ENCODE data around the gene CCDC174. TPM values are rescaled to one million over a fixed set of nuclear protein-coding genes. Genes with fewer than 3 reads are reported as not detected.

The CCDC174 gene
- polyA plus RNA-seq, 1 donor = 36.8 TPM

DNA sequence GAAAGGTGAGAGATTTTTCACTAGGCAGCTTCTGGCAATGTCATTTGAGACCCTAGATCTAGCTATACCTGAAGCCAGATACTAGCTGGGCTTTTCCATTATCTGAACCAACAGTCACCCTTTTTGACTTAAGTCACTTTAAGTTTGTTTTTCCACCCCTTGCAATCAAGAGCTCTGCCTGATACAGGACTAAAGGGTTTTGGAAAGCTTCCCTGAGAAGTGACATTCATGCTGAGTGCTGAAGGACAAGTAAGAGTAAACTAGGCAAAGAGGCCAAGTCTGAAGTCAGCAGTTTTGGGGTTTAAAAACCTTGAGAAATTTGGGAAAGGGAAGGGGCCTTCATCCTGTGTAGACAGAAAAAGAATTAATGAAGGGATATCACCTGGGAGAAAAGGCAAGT lies 27.1 kb upstream of the CCDC174 start:
- no peak for DNase-seq

DNA sequence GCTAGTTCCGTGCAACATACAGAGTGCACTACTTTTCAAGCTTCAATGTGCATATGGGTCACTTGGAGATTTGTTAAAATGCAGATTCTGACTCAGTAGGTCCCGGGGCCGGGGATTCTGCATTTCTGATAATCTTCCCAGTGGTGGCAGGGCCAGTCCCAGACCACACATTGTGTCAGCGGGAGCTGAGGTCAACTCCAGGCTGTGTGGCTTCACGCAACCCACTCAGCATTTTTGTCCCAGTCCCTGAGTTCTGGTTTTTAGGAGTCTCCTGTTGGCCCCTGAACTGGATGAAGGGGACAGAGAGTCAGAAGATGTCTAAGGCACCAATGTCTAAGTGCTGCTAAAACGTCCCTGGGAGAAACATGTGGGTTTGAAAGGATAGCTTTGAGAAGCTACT lies 26.1 kb upstream of the CCDC174 start:
- no peak for DNase-seq

DNA sequence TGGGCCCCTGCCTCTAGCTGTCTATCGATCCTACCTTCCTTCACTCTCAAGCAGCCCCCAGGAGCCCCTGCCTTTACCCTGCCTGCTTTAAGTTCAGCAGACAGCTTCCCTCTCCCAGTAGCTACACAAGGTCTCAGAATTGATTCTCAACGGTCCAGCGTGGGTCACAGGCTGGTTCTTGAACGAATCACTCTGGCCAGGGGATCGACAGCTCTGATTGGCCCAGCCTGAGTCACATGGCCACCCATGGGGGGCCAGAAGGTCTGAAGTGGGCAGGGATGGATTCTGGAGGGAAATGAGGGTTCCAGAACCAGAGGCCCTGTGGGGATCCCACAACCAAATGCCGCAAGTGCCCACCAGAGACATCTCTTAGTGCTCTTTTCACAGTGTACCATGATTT lies 23.7 kb upstream of the CCDC174 start:
- DNase-seq = no peak

DNA sequence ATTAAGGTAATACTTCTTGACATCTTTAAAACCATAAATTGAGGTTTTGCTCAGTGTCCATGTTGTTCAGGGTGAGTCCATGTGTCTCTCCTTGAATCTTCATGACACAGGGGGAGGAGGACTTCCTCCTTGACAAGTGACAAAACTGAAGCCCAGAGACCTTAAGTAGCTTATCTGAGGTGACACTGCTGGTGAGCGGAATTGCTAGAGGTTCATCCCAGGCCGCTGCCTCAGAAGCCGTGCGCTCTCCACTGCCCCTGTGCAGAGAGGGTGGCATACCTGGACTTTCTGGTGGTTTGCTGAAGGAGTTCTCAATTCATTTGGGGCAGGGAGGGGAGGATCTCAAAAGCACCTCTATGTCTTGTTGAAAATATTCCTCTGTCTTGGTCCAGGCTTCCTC lies 23.2 kb upstream of the CCDC174 start:
- no peak for DNase-seq

DNA sequence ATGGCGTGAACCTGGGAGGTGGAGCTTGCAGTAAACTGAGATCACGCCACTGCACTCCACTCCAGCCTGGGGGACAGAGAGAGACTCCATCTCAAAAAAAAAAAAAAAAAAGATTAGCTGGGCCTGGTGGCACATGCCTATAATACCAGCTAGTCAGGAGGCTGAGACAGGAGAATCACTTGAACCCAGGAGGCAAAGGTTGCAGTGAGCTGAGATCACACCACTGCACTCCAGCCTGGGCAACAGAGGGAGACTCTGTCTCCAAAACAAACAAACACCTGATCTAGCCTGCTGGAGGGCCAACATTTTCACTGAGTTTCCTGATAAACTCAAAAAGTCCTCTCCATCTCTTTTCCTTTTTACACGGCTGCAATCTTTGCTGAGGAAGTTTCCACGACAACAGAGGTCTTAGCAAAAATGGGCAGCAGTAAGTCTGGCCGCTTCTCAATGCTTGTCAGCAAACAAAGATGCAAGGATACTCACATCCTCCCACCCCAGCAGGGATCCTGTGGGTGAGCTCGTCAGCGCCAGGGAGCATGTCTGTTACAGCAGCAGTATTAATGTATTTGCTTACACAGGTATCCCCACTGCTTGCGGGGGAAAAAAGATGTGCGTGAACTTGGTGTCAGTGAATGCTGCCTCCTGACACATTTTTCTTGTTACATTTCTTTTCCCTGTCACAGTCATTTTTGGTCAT lies 21.0 kb upstream of the CCDC174 start:
- DNase-seq = no peak

DNA sequence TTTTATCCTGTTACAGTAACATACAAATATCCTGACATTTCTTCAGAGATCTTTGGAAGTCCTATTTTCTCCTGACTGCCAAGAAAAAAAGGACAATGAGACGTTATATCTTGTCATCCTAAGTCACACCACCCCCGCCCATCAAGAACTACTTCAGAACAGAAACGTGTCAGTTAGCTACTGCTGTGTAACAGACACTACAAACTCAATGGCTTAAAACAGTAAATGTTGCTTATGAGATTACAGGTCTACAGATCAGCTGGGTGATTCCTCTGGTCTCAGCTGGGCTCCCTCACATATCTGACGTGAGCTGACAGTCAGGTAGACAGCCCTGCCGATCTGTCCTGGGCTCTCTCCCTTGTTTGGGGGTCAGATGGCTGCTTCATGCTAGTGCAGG lies 20.5 kb upstream of the CCDC174 start:
- DNase-seq = no peak

DNA sequence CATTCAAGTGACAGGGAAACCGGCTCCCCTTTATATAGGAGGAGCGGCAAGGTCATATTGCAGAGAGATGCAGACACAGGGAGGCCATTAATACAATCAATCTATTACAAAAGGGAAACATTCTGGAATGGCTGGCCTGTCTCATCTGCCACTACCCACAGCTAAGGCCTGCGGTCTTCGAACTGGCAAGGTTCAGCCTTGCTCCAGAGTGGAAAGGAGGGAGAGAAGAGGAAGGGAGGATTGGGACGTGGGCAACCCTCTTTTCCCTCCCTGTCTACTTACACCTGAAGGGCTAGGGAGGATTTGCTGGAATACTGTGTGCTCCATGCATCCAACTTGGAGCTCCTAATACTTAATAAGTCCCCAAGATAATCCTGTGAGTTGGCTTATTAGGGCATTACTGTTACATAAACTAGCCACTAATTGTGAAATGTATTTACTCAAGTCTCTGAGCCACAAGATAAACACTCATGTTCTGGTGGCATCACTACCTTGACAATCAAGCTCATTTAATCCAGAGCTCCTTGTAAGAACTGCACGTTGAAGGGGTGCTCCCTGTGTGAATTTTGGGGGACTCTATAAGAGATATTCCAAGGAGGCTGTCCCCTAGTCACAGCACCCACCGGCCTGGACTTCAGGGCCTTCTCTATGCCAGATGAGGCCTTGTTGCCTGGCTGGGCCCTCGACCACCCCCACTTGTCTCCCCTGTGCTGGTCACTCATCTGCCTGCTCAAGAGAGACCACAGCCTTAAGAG lies 19.7 kb upstream of the CCDC174 start:
- DNase-seq = no peak

DNA sequence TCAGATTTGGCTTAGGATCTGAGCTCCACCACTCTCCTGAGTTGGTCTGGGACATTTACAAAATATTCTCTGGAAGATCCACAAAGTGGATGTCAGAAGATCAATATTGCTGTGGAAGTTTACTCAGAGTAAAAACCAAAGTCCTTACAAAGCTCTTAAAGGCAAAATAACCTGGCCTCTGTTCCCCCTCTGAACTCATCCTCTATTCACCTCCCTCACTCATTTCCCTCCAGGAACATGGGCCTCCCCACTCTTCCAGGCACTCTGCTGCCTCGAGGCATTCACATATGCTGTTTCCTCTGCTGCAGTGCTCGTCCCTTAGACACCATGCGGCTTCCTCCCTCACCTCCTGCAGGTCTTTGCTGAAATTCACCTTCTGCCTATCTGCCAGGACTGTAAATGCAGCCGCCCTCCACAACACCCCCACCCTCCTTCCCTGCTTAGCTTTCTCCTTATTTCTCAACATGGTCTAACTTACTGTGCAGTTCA lies 19.1 kb upstream of the CCDC174 start:
- no peak for DNase-seq

DNA sequence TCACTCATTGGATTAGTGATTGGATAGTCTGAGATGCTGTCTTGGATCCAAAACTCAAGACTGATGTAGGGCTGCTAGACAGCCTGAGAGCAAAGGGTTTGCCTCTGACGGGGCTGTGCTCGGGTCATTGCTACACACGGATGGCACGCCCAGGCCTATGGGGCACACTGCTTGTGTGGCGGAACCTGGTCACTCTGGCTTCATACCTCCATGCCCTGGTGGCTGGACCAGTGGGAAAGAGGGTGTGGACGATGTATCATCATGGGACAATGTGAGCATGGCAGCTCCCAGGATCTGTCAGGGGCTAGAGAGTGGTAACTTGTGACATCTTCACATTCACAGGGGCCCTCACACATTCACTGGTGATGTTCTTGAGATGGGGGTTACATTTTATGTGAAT lies 18.1 kb upstream of the CCDC174 start:
- DNase-seq = no peak

DNA sequence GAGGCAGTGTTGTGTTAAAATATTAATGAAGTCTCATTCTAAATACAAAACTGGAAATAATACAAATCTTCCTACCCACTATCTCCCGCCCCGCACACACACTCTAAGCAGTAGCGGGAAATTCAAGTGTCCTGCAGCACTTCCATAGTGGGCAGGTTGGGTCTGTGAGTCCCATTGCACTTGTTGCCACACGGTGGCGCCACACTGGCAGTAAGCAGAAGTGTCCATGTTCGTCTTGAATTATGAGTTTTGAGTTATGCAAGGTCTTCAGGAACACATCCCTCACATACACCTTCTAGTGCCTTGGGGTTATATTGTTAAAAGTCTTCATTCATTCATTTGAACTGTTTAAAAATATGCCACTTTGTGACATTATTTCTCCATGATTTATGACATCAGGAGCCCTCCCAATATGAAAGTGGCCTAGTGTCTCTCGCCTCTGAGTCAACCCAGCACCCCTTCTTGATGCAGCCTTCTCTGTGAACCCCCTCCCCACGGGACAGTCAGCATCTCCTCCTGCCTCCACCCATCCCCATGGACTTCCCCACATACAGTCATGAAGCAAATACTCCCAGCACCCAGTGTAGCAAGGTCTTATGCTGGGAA lies 17.6 kb upstream of the CCDC174 start:
- DNase-seq = no peak

DNA sequence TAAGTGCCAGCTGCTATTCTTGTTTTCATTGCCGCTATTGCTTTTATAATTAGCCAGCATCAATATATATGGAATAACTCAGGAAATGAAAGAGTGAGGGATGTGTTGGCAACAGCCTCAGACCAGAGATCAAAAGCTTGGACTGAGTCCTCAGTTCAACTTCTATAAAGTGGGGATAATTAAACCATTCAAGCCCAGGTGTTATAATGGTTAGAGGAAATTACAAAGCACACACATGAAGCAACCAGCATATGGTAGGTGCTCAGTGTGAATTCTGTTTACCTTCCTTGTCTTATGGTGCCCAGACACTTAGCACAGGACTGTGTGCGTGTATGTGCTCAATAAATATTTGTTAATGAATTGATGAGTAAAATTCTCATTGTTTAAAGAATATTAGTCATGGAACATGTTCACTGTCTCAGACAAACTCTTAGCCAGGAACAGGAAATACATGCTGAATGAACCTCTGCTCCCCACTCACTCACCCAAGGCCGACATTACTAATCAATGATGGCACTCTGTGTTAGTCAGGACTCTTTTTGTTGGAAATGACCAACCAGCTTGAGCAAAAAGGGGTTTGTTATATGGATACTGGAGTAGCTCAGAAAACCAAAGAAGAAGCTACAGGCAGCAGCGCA lies 16.7 kb upstream of the CCDC174 start:
- no peak for DNase-seq

DNA sequence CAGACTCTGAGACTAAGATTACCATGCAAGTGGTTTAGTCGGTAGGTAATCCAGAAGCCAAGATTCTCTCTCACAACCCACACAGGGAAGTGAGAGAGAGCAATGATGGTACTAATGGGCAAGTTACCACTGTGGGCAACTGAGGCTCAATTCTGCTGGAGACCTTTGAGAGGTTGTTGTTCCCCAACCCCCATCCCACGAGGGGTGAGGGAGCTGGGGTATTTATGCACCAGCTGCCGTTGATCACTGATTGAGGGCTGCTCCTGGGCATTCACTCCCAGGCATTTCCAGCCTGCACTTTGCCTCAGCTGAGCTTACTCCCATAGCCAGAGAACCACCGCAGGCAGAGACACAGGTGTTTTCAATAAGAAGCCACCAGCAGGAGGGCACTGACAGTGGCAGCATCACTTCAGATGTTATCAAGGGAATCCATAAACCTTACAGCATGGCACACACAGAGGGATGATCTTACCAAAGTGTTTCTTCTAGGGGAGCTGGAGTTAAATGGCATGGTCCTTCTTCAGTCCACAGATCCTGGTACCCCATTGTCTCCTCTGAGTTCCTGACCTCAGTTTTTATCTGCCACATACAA lies 15.0 kb upstream of the CCDC174 start:
- no peak for DNase-seq

DNA sequence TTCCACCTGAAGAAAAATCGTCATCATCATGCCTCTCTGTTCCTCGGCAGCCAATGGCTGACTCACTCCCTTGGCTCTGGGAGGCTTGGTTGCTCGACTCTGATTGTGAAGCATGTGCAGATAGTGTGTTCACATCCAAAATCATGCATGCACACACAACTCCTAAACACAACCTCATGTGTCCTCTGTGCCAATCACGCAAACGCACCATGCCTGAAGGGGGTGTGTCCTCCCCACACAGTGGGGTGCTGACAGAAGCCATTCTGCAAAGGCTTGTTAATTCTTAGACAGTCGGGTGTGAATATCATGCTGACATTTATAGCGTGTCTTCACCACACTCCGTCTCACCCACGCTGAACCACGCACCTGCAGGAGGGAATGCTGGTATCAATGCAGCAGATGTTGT lies 11.4 kb upstream of the CCDC174 start:
- no peak for DNase-seq

DNA sequence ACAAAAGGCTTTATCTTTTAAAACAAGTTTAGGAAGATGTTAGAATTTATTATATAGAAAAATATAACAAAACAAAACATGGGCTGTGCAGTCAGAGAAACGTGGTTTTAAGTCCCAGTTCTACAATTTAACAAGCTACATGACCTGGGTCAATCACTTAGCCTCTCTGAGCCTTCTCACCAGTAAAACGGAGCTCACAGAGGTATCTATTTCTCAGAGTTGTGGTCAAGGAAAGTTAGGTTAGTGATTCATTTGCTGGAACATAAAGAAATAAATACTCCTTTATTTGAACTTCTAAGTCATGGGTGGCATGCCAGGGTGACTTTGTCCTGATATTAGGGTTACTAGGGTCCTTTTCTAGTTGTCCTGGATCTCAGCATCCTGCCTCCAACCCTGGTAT lies 10.8 kb upstream of the CCDC174 start:
- no peak for DNase-seq

DNA sequence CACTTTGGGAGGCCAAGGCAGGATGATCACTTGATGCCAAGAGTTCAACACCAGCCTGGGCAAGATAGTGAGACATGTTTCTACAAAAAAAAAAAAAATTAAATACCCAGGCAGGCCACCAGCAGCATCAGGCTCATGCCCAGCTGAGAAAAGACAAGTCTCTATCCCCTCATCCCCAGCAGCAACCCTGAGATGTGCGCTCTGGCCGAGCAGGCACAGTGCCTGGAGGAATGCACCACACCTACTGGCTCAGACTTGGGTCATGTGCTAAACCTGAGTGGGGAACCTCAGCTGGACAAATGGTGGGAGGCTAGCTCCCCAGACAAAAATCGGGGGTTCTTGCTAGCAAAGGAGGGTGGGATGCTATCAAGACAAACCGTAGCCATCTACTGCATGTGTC lies 10.2 kb upstream of the CCDC174 start:
- no peak for DNase-seq

DNA sequence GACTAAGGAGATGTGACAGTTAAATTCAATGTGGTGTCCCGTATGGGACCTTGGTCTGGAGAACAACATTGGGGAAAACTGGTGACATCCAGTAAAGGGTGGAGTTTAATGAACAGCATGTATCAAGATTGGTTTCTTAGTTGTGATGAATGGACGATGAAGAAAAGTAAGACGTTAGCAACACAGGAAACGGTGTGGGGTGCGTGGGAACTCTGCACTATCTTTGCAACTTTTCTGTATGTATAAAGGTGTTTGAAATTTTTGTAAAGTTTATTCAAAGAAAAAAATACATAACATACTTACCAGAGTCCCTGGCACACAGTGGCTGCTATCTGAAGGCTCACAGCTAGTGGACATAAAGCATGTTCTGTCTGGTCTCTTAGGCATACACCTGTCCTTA lies 6.1 kb upstream of the CCDC174 start:
- DNase-seq = no peak

DNA sequence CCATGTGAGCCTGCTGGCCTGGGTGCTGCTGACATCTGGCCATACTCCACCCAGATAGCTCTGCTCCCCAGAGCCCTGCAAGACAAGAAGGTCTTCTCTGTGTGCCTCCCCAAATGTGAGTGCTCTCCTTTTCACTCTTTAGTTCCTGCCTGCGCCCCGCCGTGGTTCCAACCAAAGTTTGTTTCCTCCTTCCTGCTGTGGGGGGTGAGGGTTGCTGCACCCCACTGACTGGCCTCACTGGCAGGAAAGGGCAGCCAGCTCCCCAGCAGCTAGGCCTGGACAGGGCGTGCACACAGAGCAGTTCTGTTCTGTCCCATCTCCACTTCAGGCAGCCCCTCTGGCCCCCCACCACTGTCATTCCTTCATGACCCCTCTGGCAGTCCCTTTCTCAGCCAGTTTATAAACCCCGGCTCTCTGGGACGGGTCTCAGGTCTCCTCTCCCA lies 5.4 kb upstream of the CCDC174 start:
- DNase-seq = no peak

DNA sequence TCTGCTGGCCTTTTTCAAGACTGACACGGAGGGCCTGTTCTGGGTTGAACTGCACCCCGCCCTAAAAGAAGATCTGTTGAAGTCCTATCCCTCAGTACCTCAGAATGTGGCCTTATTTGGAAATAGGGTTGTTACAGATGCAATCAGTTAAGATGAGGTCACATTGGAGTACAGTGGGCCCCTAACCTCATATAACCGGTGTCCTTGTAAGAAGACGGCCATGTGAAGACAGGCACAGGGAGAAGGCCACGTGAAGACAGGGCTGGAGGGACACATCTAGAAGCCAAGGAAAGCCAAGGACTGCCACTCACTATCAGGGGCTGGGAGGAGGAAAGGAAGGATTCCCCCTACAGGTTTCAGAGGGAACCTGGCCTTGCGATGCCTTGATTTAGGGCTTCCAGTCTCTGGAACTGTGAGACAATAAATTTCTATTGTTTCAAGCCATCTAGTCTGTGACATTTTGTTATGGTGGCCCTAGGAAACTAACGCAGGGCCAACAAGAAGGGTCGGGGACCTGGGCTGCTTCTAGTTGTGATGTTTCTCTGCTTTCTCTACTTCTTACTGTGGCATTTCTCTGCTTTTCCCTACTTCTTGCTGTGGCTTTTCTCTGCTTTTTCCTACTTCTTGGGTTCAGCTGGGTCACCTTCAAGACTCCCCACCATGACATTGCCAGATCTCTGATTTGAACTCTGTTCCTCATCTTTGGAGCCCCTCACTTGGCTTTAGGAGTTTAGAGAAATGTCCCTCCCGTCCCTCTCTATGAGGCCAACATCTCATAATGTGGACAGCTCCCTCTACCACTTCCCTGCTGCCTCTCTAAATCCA lies 4.8 kb upstream of the CCDC174 start:
- DNase-seq = no peak

DNA sequence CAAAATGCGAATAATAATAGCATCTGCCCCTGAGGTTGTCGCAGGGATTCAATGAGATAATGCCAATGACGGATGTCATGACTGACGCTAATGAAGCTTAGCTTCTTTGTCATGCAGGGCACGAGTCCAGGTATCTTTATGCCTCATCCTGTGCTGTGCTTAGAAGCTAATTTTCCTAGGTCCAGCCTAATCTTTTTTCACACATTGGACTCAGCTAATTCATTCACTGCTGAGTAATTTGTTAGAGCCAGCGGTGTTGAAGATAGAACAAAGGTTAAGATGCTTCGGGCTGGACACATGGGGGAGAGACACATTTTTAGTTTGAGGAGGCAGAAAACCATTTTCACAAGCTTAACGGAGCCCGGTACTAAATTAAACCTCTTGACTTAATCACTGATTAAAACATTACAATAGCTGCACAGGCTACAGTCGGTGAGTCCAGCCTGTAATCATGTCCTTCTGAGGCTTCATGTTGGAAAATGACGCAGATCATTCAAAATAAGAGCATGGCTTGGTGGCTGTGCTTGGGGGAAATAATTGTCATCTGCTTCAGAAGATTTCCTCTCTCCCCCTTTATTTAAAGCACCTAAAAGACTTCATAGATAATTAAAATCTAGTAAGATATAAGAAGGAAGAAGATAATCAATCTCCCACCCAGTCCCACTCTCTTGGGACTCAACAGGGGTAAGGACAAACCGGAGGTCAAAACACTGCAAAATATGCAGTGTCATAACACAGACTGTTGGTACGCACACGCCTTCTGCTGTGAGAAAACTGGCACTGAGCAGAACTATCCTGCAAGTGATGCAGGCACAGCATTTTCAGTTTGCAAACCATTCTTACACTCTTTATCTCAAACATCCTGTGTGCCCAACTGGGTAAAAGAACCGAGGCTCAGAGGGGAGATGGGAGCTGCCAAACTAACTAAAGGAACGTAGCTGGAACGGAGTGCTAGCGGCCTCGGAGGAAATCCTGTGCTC lies 3.3 kb upstream of the CCDC174 start:
- no peak for DNase-seq

DNA sequence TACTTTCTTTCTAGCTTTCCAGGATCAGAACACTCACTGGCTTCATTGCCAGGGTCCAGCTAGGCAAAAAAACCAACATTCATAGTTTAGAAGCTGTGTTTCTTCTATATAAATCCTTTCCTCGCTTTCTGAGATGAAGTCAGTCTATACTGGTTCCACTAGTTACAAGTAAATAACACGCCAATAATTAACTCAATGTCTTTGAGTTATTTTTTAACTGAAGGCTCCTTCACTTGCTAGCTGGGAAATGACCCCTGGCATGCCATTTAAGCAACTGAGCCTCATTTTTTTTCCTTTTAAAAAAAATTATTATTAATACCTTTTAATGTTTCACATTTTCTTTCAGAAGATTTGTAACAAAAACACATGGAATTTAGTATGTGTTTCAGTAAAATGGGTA lies 2.1 kb upstream of the CCDC174 start:
- DNase-seq = peak; percentile 48

Data from left kidney (tissue), 2 donors.